T-cell (primary cell): ENCODE measurements around the gene SLC2A10. TPM values are rescaled to one million over a fixed set of nuclear protein-coding genes. Genes with fewer than 3 reads are reported as not detected.

Experiments used
- ATAC-seq, 4 experiments: fragments of 200-7000 bp in 3 of 4; fragments of 150-1000 bp in 1 of 4; cut with Tn5 transposase; replicated peaks in 1 of 4; 1 replicate in 3 of 4; 2 replicates in 1 of 4; pipeline ENCODE4 v1.10.0; 2021; ENCODE audit warnings: moderate library complexity in 3 of 4, mild to moderate bottlenecking in 2 of 4, moderate number of reproducible peaks in 1 of 4
- CTCF ChIA-PET, 2 donors: fragments of 300-600 bp; sonication (Branson Sonifier 250); formaldehyde crosslinking; loops; one replicate each; lab custom pipeline; 2022; ENCODE audit warnings: antibody characterized with exemption in 2 of 2; lab: Charles Lee
- POLR2A ChIA-PET, 2 donors: fragments of 300-600 bp; sonication (Branson Sonifier 250); formaldehyde crosslinking; loops; one replicate each; lab custom pipeline; 2022; ENCODE audit warnings: antibody characterized with exemption in 2 of 2; lab: Charles Lee
- DNase-seq, 35 experiments: peaks; one replicate each; pipeline versions ENCODE4 v3.0.0 to v3.0.0-alpha.2; 2013 to 2023
- H3K27ac ChIP-seq: one replicate; pipeline ENCODE4 v1.5.1; 2013; ENCODE audit warnings: low read length
- H3K27me3 ChIP-seq, 2 experiments: replicated peaks in 1 of 2; 1 replicate in 1 of 2; 2 replicates in 1 of 2; pipeline versions ENCODE4 v1.6.1 to v1.7.0; 2013; ENCODE audit warnings: low read length in 1 of 2, mixed read lengths in 1 of 2; ENCODE audit not compliant: control insufficient read depth in 2 of 2, insufficient read depth in 2 of 2; ENCODE audit errors: extremely low read depth in 1 of 2
- H3K36me3 ChIP-seq, 2 donors: 1 replicate in 1 of 2; 2 replicates in 1 of 2; pipeline versions ENCODE4 v1.6.1 to v1.7.0; 2013; ENCODE audit warnings: low read length in 1 of 2; ENCODE audit not compliant: control insufficient read depth in 2 of 2, insufficient read depth in 1 of 2; ENCODE audit errors: extremely low read depth in 1 of 2
- H3K4me1 ChIP-seq, 2 experiments: 1 replicate in 1 of 2; 2 replicates in 1 of 2; pipeline versions ENCODE4 v1.6.1 to v1.7.0; 2013; ENCODE audit warnings: low read length in 2 of 2, mixed read lengths in 1 of 2; ENCODE audit not compliant: insufficient read depth in 2 of 2, control insufficient read depth in 1 of 2; ENCODE audit errors: extremely low read depth in 1 of 2
- H3K4me3 ChIP-seq, 2 donors: 1 replicate in 1 of 2; 2 replicates in 1 of 2; pipeline versions ENCODE4 v1.5.1 to v1.7.0; 2013; ENCODE audit warnings: mild to moderate bottlenecking in 2 of 2, low read length in 1 of 2, moderate library complexity in 1 of 2; ENCODE audit not compliant: control insufficient read depth in 1 of 2; ENCODE audit errors: extremely low read depth in 1 of 2
- H3K9me3 ChIP-seq: 2 replicates; pipeline ENCODE4 v1.7.0; 2013
- H3K27ac Mint-ChIP-seq, 2 donors: one replicate each; pipeline ENCODE4 v1.8.0; 2020 to 2021; ENCODE audit warnings: mild to moderate bottlenecking in 2 of 2, mixed read lengths in 2 of 2
- H3K27me3 Mint-ChIP-seq, 2 donors: one replicate each; pipeline ENCODE4 v1.8.0; 2021 to 2022; ENCODE audit warnings: mixed read lengths in 2 of 2
- H3K36me3 Mint-ChIP-seq: one replicate; pipeline ENCODE4 v1.8.0; 2021; ENCODE audit warnings: mixed read lengths
- H3K4me1 Mint-ChIP-seq, 3 donors: one replicate each; pipeline ENCODE4 v1.8.0; 2020 to 2022; ENCODE audit warnings: mixed read lengths in 3 of 3, mild to moderate bottlenecking in 1 of 3
- H3K4me3 Mint-ChIP-seq, 3 donors: one replicate each; pipeline ENCODE4 v1.8.0; 2020 to 2022; ENCODE audit warnings: mild to moderate bottlenecking in 3 of 3, mixed read lengths in 3 of 3, moderate library complexity in 3 of 3
- H3K9me3 Mint-ChIP-seq, 3 donors: one replicate each; pipeline ENCODE4 v1.8.0; 2020 to 2022; ENCODE audit warnings: mixed read lengths in 3 of 3
- WGBS: methylation state at CpG from one replicate; pipeline ENCODE4 v1.1.5; 2013; ENCODE audit warnings: missing lambda C conversion rate; ENCODE audit not compliant: insufficient coverage; 5-methylcytosine and 5-hydroxymethylcytosine counted together
- total RNA-seq, 35 experiments: library from RNA in 6 of 35; stranded (reverse) in 6 of 35; fragments of 120-200 nt in 1 of 35; gene quantifications; one replicate each; pipeline versions ENCODE4 v1.2.1 to v1.2.4 and lab custom pipeline; 2013 to 2026

SLC2A10 gene
- total RNA-seq, 5 donors from 2014 or later (not counting 1 experiment from before 2014, with no cell fraction given), result 0.07 to 0.54 (median 0.09) TPM; not detected in 2

- Mint-ChIP-seq H3K4me3 (no peak overlapping the region), H3K9me3 (no peaks in the 10 kb centered on the region), H3K27me3 (peaks cover 12 to 28% of the 10 kb centered on the region in 2 donors), H3K27ac (no peak overlapping the region), H3K4me1 (no peaks in the 10 kb centered on the region), H3K36me3 (no peaks in the 10 kb centered on the region)
- no peak overlapping the region for H3K27ac ChIP-seq
- H3K4me1 ChIP-seq, result no peaks in the 10 kb centered on the region
- no peaks in the 10 kb centered on the region for H3K36me3 ChIP-seq
- no peak for ATAC-seq
- CTCF ChIA-PET, result interaction anchor here in 1 of 2 donors (0.7 kb wide), 1 partner anchor 38 kb away, joined by 3 read pairs; no protein-coding TSS in a partner anchor
- POLR2A ChIA-PET, result no interaction called here
- H3K9me3 ChIP-seq, result no peaks in the 10 kb centered on the region
- H3K27me3 ChIP-seq, result peaks cover 0 to 31% of the 10 kb centered on the region in 2 experiments
- WGBS, result 48% methylated on average over 3 of the region's 4 CpGs
- H3K4me3 ChIP-seq, result no peak overlapping the region
- DNase-seq, result peak in 2 of 35 experiments; percentile 4 to 33
Measured at GRCh38 chr20:46767127-46767761, 57.8 kb downstream of the SLC2A10 start.

- no peak for ATAC-seq
- H3K4me3 Mint-ChIP-seq, result no peak overlapping the region
- H3K27me3 ChIP-seq, result peaks cover 0 to 42% of the 10 kb centered on the region in 2 experiments
- no peaks in the 10 kb centered on the region for H3K36me3 ChIP-seq
- H3K9me3 ChIP-seq, result no peaks in the 10 kb centered on the region
- CTCF ChIA-PET, result no interaction called here
- H3K27ac Mint-ChIP-seq, result no peak overlapping the region
- no peaks in the 10 kb centered on the region for H3K4me1 Mint-ChIP-seq
- POLR2A ChIA-PET, result no interaction called here
- no peaks in the 10 kb centered on the region for H3K4me1 ChIP-seq
- no peak for DNase-seq
- no peak overlapping the region for H3K27ac ChIP-seq
- WGBS, result 57% methylated on average over 5 of the region's 10 CpGs
- no peaks in the 10 kb centered on the region for H3K36me3 Mint-ChIP-seq
- H3K4me3 ChIP-seq, result no peak overlapping the region
- no peaks in the 10 kb centered on the region for H3K9me3 Mint-ChIP-seq
- H3K27me3 Mint-ChIP-seq, result peaks cover 12 to 36% of the 10 kb centered on the region in 2 donors
Measured at GRCh38 chr20:46770330-46771194, 61.1 kb downstream of the SLC2A10 start.

GRCh38 chr20:46771195-46771588 is 61.7 kb downstream of the SLC2A10 start:
- H3K27ac ChIP-seq, result no peak overlapping the region
- WGBS, result 59% methylated on average over 4 of the region's 6 CpGs
- no peaks in the 10 kb centered on the region for H3K9me3 ChIP-seq
- no peaks in the 10 kb centered on the region for H3K36me3 ChIP-seq
- Mint-ChIP-seq H3K4me1 (no peaks in the 10 kb centered on the region), H3K27me3 (peaks cover 15 to 39% of the 10 kb centered on the region in 2 donors), H3K36me3 (no peaks in the 10 kb centered on the region), H3K27ac (no peak overlapping the region), H3K9me3 (no peaks in the 10 kb centered on the region), H3K4me3 (no peak overlapping the region)
- H3K4me3 ChIP-seq, result no peak overlapping the region
- ChIA-PET POLR2A (no interaction called here), CTCF (no interaction called here)
- DNase-seq, result no peak
- H3K4me1 ChIP-seq, result no peaks in the 10 kb centered on the region
- H3K27me3 ChIP-seq, result peaks cover 0 to 38% of the 10 kb centered on the region in 2 experiments
- ATAC-seq, result no peak

DNA sequence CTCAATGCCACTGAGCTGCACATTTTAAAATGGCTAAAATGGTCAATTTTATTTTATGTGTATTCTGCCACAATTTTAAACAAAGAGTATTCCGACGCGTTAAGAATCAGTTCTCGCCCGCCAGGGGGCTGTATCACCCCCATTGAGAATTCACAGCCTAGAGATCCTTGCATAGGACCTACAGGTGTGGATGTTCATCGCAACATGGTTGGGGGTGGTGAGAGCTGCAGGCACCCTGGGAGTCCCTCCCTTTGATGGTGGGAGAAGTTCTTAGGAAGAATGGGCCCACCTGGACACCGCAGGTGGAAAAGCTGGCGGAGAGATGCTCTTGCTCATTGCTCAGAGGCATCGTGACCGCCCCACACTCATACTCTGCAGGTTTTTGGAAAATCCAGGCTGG is 63.5 kb downstream of the SLC2A10 start:
- Mint-ChIP-seq H3K27ac (no peak overlapping the region), H3K9me3 (no peaks in the 10 kb centered on the region), H3K27me3 (peaks cover 21 to 40% of the 10 kb centered on the region in 2 donors), H3K36me3 (no peaks in the 10 kb centered on the region), H3K4me1 (no peaks in the 10 kb centered on the region), H3K4me3 (no peak overlapping the region)
- Histone ChIP-seq H3K9me3 (no peaks in the 10 kb centered on the region), H3K36me3 (no peaks in the 10 kb centered on the region), H3K4me3 (no peak overlapping the region), H3K4me1 (no peaks in the 10 kb centered on the region), H3K27ac (no peak overlapping the region), H3K27me3 (peaks cover 0 to 35% of the 10 kb centered on the region in 2 experiments)
- DNase-seq, result no peak
- CTCF ChIA-PET, result no interaction called here
- POLR2A ChIA-PET, result no interaction called here
- WGBS, result 60% methylated on average over 1 of the region's 10 CpGs
- ATAC-seq, result no peak

DNA sequence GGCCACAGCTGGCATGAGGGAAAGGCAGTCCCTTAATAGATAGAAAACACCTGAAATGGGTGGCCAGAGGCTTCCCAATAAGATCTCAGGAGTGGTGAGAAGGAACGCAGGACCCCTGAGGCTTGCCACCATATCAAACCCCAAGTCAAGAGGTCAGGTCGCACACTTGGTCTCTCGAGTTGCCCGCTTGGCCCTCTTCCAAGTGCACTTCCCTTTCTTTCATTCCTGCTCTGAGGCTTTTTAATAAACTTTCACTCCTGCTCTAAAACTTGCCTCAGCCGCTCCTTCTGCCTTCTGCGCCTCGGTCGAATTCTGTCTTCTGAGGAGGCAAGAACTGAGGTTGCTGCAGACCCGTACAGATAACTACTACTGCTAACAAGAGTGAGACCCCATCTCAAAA is 64.2 kb downstream of the SLC2A10 start:
- CTCF ChIA-PET, result no interaction called here
- peaks cover 21 to 41% of the 10 kb centered on the region in 2 donors for H3K27me3 Mint-ChIP-seq

DNA sequence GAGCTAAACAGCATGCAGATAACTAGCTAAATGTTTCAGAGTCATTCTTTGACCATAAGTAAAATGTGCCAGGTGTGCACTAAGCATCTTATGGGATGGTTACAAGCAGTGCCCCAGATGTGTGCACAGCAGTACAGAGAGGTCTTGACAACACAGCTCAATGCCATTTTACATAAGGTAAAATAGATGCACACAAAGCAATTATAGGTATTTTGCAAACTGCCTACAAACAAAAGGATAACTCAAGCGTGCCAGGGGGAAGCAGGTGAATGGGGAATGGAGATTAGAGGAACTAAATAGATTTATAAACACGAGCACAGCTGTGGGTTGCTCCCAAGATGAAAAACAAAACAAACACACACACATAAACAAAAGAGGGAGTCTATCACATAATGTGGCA is 64.8 kb downstream of the SLC2A10 start:
- Histone ChIP-seq H3K27me3 (peaks cover 0 to 29% of the 10 kb centered on the region in 2 experiments), H3K27ac (no peak overlapping the region), H3K4me3 (no peak overlapping the region), H3K4me1 (no peaks in the 10 kb centered on the region), H3K36me3 (no peaks in the 10 kb centered on the region), H3K9me3 (no peaks in the 10 kb centered on the region)
- ATAC-seq (no peak), DNase-seq (no peak)
- ChIA-PET POLR2A (no interaction called here), CTCF (no interaction called here)
- H3K4me3 Mint-ChIP-seq, result no peak overlapping the region
- no peak overlapping the region for H3K27ac Mint-ChIP-seq
- H3K9me3 Mint-ChIP-seq, result no peaks in the 10 kb centered on the region
- no CpG with 5 or more reads among the region's 2 CpGs for WGBS
- H3K27me3 Mint-ChIP-seq, result peaks cover 22 to 41% of the 10 kb centered on the region in 2 donors
- H3K4me1 Mint-ChIP-seq, result no peaks in the 10 kb centered on the region
- no peaks in the 10 kb centered on the region for H3K36me3 Mint-ChIP-seq

More for the DNA sequence above, 64.2 kb downstream of the SLC2A10 start:
- Histone ChIP-seq H3K27ac (no peak overlapping the region), H3K9me3 (no peaks in the 10 kb centered on the region), H3K4me3 (no peak overlapping the region), H3K27me3 (peaks cover 0 to 34% of the 10 kb centered on the region in 2 experiments), H3K36me3 (no peaks in the 10 kb centered on the region), H3K4me1 (no peaks in the 10 kb centered on the region)
- no peaks in the 10 kb centered on the region for H3K9me3 Mint-ChIP-seq
- DNase-seq, result no peak
- no peaks in the 10 kb centered on the region for H3K36me3 Mint-ChIP-seq
- no peaks in the 10 kb centered on the region for H3K4me1 Mint-ChIP-seq
- POLR2A ChIA-PET, result no interaction called here
- no peak overlapping the region for H3K4me3 Mint-ChIP-seq
- H3K27ac Mint-ChIP-seq, result no peak overlapping the region
- WGBS, result 8% methylated on average over 8 of the region's 9 CpGs
- no peak for ATAC-seq
